ENCODE data around the gene SCAMP2. TPM values are rescaled to one million over a fixed set of nuclear protein-coding genes. Genes with fewer than 3 reads are reported as not detected.

Gene SCAMP2
- total RNA-seq, 1 experiment from 2014 or later = 55.8 TPM

DNA sequence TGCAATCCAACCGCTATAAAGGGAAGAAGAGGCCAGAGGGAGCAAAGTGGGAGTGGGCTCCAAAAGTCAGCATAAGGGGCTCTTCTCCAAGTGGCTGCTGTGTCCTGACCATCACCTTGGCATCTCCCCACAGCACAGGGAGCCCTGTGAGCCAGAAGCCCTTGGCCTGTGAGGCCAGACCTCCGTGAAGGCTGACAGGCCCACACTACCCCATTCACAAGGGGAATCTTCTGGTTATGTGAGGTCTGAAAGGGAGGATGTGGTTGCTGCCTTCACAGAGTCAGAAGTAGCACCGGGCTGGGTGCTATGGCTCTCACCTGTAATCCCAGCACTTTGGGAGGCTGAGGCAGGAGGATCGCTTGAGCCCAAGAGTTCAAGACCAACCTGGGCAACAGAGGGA lies 27.6 kb downstream of the SCAMP2 start:
- no peak overlapping the region for H3K4me3 ChIP-seq (replicated peaks in 1 of 2; ENCODE audit: low read depth in 1 of 2, low read length in 2 of 2)
- RAD21 ChIA-PET (ENCODE audit: low non-redundant PET in 1 of 2, low total read pairs in 2 of 2, uncharacterized antibody in 2 of 2, unreplicated experiment in 2 of 2) = no interaction called here
- no peak overlapping the region for H3K4me2 ChIP-seq (ENCODE audit: low read length)
- no peaks in the 10 kb centered on the region for H4K20me1 ChIP-seq (ENCODE audit: insufficient read depth)
- peaks cover 6% of the 10 kb centered on the region; the same call in 1 of the 2 replicates for H3K79me2 ChIP-seq (ENCODE audit: insufficient read depth, low read length)
- H3K27me3 ChIP-seq (ENCODE audit: insufficient read depth, low read length) = no peaks in the 10 kb centered on the region
- H2AFZ ChIP-seq (ENCODE audit: low read depth, low read length, poor library complexity, severe bottlenecking) = no peak overlapping the region
- intact Hi-C loops (cut with micrococcal nuclease) = no loop called here
- peaks cover 16 to 23% of the 10 kb centered on the region in 2 experiments; a peak in 3 of 4 replicates for H3K36me3 ChIP-seq (ENCODE audit: control insufficient read depth in 1 of 2, insufficient read depth in 2 of 2, low read length in 2 of 2)
- no peak overlapping the region for H3K9ac ChIP-seq (ENCODE audit: low read length)
- H3K27ac ChIP-seq (ENCODE audit: low read depth, low read length) = no peak overlapping the region
- no peaks in the 10 kb centered on the region for H3K9me3 ChIP-seq (ENCODE audit: control insufficient read depth in 1 of 2, insufficient read depth in 1 of 2, low read depth in 1 of 2, low read length in 2 of 2)
- DNase-seq (ENCODE audit: low read depth, low spot score) = no peak
- H3K9me2 ChIP-seq (ENCODE audit: insufficient read depth) = no peaks in the 10 kb centered on the region
- TF ChIP-seq ZNF274 (IDR thresholded peaks at IDR 0.05; ENCODE audit: low read depth, low read length) = no peak
- TF ChIP-seq EZH2phosphoT487 (IDR thresholded peaks at IDR 0.05; ENCODE audit: borderline replicate concordance) = no peak
- TF ChIP-seq, protein P1, sequence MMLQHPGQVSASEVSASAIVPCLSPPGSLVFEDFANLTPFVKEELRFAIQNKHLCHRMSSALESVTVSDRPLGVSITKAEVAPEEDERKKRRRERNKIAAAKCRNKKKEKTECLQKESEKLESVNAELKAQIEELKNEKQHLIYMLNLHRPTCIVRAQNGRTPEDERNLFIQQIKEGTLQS (IDR thresholded peaks at IDR 0.05) = no peak
- CTCF ChIA-PET = interaction anchor here (1.6 kb wide), 1 partner anchor 56 kb away, joined by 5 read pairs; no protein-coding TSS in a partner anchor
- POLR2A ChIA-PET = no interaction called here
- ATAC-seq = no peak
- BruUV-seq (replicated peaks) = no TSS peak
- peaks cover 9 to 21% of the 10 kb centered on the region in 2 experiments; a peak in 3 of 4 replicates for H3K4me1 ChIP-seq (ENCODE audit: control insufficient read depth in 1 of 2, insufficient read depth in 2 of 2, low read length in 2 of 2)

DNA sequence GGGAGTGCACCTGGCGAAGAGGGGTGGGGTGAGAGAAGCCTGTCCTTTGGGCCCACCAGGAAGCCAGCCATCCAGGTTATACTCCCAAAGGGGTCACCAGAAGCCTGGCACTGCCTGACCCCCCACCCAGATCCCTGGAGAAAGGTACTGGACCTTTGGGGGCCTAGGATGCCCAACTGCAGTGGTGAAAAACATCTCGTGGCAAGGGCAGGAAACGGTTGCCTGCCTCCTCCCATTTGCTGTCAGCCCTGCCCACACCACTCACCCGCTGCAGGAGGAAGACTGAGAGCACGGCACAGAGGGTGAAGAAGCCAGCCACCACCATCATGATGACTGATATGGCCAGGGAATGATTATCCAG lies 28.0 kb downstream of the SCAMP2 start:
- Histone ChIP-seq H3K4me3 (replicated peaks in 1 of 2; ENCODE audit: low read depth in 1 of 2, low read length in 2 of 2) (no peak overlapping the region), H3K9me3 (ENCODE audit: control insufficient read depth in 1 of 2, insufficient read depth in 1 of 2, low read depth in 1 of 2, low read length in 2 of 2) (no peaks in the 10 kb centered on the region), H2AFZ (ENCODE audit: low read depth, low read length, poor library complexity, severe bottlenecking) (no peak overlapping the region), H4K20me1 (ENCODE audit: insufficient read depth) (no peaks in the 10 kb centered on the region), H3K27ac (ENCODE audit: low read depth, low read length) (no peak overlapping the region), H3K9ac (ENCODE audit: low read length) (no peak overlapping the region), H3K36me3 (ENCODE audit: control insufficient read depth in 1 of 2, insufficient read depth in 2 of 2, low read length in 2 of 2) (peaks cover 17 to 23% of the 10 kb centered on the region in 2 experiments; a peak in 3 of 4 replicates), H3K9me2 (ENCODE audit: insufficient read depth) (no peaks in the 10 kb centered on the region), H3K79me2 (ENCODE audit: insufficient read depth, low read length) (peaks cover 6% of the 10 kb centered on the region; the same call in 1 of the 2 replicates), H3K4me2 (ENCODE audit: low read length) (no peak overlapping the region), H3K27me3 (ENCODE audit: insufficient read depth, low read length) (no peaks in the 10 kb centered on the region), H3K4me1 (ENCODE audit: control insufficient read depth in 1 of 2, insufficient read depth in 2 of 2, low read length in 2 of 2) (peaks cover 9 to 21% of the 10 kb centered on the region in 2 experiments; a peak in 3 of 4 replicates)
- no TSS peak for BruUV-seq (replicated peaks)
- DNase-seq (ENCODE audit: low read depth, low spot score) (no peak), ATAC-seq (no peak)
- intact Hi-C loops (cut with micrococcal nuclease) = no loop called here
- TF ChIP-seq FOSL1 (IDR thresholded peaks at IDR 0.05; ENCODE audit: low read depth) = no peak
- no peak for TF ChIP-seq POLR2A (IDR thresholded peaks at IDR 0.05; ENCODE audit: borderline replicate concordance, extremely low read depth, insufficient read depth, insufficient read length)
- TF ChIP-seq ELF1 (IDR thresholded peaks at IDR 0.05; ENCODE audit: borderline replicate concordance, low read depth) = no peak
- no peak for TF ChIP-seq EGR1 (IDR thresholded peaks at IDR 0.05; ENCODE audit: low read depth)
- no peak for TF ChIP-seq RAD21 (IDR thresholded peaks at IDR 0.05; ENCODE audit: low read depth)
- no peak for TF ChIP-seq TCF7L2 (IDR thresholded peaks at IDR 0.05; ENCODE audit: borderline replicate concordance, extremely low read depth, insufficient read depth, insufficient read length)
- TF ChIP-seq, protein P1 (IDR thresholded peaks at IDR 0.05) = no peak
- TF ChIP-seq YY1 (IDR thresholded peaks at IDR 0.05; ENCODE audit: extremely low read depth, insufficient replicate concordance, low read depth, low read length) = no peak
- TF ChIP-seq, protein P2, sequence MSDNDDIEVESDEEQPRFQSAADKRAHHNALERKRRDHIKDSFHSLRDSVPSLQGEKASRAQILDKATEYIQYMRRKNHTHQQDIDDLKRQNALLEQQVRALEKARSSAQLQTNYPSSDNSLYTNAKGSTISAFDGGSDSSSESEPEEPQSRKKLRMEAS (IDR thresholded peaks at IDR 0.05) = no peak
- no peak for TF ChIP-seq ZFX (IDR thresholded peaks at IDR 0.05)
- TF ChIP-seq, protein P3, sequence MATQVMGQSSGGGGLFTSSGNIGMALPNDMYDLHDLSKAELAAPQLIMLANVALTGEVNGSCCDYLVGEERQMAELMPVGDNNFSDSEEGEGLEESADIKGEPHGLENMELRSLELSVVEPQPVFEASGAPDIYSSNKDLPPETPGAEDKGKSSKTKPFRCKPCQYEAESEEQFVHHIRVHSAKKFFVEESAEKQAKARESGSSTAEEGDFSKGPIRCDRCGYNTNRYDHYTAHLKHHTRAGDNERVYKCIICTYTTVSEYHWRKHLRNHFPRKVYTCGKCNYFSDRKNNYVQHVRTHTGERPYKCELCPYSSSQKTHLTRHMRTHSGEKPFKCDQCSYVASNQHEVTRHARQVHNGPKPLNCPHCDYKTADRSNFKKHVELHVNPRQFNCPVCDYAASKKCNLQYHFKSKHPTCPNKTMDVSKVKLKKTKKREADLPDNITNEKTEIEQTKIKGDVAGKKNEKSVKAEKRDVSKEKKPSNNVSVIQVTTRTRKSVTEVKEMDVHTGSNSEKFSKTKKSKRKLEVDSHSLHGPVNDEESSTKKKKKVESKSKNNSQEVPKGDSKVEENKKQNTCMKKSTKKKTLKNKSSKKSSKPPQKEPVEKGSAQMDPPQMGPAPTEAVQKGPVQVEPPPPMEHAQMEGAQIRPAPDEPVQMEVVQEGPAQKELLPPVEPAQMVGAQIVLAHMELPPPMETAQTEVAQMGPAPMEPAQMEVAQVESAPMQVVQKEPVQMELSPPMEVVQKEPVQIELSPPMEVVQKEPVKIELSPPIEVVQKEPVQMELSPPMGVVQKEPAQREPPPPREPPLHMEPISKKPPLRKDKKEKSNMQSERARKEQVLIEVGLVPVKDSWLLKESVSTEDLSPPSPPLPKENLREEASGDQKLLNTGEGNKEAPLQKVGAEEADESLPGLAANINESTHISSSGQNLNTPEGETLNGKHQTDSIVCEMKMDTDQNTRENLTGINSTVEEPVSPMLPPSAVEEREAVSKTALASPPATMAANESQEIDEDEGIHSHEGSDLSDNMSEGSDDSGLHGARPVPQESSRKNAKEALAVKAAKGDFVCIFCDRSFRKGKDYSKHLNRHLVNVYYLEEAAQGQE (IDR thresholded peaks at IDR 0.05; ENCODE audit: low read depth) = no peak
- TF ChIP-seq POLR2AphosphoS5 (IDR thresholded peaks at IDR 0.05; ENCODE audit: low read depth, low read length) = no peak
- POLR2A ChIA-PET = no interaction called here
- CTCF ChIA-PET = interaction anchor here (0.6 to 1.6 kb wide), 2 partner anchors 11 to 57 kb away, joined by 3 to 5 read pairs; no protein-coding TSS in a partner anchor
- RAD21 ChIA-PET (ENCODE audit: low non-redundant PET in 1 of 2, low total read pairs in 2 of 2, uncharacterized antibody in 2 of 2, unreplicated experiment in 2 of 2) = no interaction called here

Measured in HCT116 (cell line).